ENCODE data around the gene TP53BP2.

GRCh38 chr1:223815865-223816264 lies 29.9 kb downstream of the TP53BP2 start:
- TF ChIP-seq CTCF (IDR thresholded peaks at IDR 0.05) (no peak), POLR2A (IDR thresholded peaks at IDR 0.05) (no peak)
